ENCODE measurements around the gene SLC32A1.

SLC32A1 gene

GRCh38 chr20:38755324-38755910 is 31.1 kb downstream of the SLC32A1 start:
- TF ChIP-seq CTCF (conservative IDR thresholded peaks at IDR 0.05) (no peak), ZFX (IDR thresholded peaks at IDR 0.05) (no peak)
- H3K27ac ChIP-seq = no peak overlapping the region

- H3K27ac ChIP-seq = no peak overlapping the region
- no peak for TF ChIP-seq ZFX (IDR thresholded peaks at IDR 0.05)
- TF ChIP-seq CTCF (conservative IDR thresholded peaks at IDR 0.05) = no peak
These were observed 33.0 kb downstream of the SLC32A1 start for GRCh38 chr20:38757145-38757775.

GRCh38 chr20:38759106-38759505 is 34.8 kb downstream of the SLC32A1 start:
- H3K27ac ChIP-seq = no peak overlapping the region
- TF ChIP-seq CTCF (conservative IDR thresholded peaks at IDR 0.05) = no peak
- no peak for TF ChIP-seq ZFX (IDR thresholded peaks at IDR 0.05)

DNA sequence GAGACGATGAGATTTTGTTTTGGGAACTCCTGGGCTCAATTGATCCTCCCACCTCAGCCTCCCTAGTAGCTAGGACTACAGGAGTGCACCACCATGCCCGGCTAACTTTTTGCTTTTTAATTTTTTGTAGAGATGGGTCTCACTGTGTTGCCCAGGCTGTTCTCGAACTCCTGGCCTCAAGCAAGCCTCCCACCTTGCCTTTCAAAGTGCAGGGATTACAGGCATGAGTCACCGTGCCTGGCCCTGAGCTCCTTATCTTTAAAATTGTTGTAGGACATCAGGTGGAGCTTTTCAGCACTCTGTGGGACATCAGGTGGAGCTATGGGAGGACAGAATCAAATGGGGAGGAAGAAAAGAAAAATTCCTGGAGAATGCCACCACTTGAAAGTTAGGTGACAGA is 36.7 kb downstream of the SLC32A1 start:
- TF ChIP-seq CTCF (conservative IDR thresholded peaks at IDR 0.05) = no peak
- no peak for TF ChIP-seq ZFX (IDR thresholded peaks at IDR 0.05)

DNA sequence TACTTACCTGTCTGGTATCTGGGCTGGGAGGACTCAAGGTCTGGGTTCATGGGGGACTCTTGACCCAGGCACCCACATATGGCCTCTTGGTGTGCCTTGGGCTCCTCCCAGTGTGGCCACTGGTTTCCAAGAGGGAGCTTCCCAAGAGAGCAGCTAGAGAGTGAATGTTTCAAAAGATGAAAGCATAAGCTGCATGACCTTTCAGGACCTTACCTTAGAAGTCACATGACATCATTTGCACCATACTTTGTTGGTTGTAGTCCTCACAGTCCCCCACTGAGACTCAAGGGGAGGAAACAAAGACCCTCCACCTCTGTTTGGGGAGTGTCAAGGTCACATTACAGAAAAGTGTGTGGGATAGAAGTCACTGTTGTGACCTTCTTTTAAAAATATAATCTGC is 37.9 kb downstream of the SLC32A1 start:
- no peak for TF ChIP-seq CTCF (conservative IDR thresholded peaks at IDR 0.05)
- no peak for TF ChIP-seq ZFX (IDR thresholded peaks at IDR 0.05)
- H3K27ac ChIP-seq = no peak overlapping the region

More for the DNA sequence above, 36.7 kb downstream of the SLC32A1 start:
- H3K27ac ChIP-seq = no peak overlapping the region

GRCh38 chr20:38763616-38764015 is 39.3 kb downstream of the SLC32A1 start:
- no peak overlapping the region for H3K27ac ChIP-seq
- TF ChIP-seq ZFX (IDR thresholded peaks at IDR 0.05) (no peak), CTCF (conservative IDR thresholded peaks at IDR 0.05) (no peak)

DNA sequence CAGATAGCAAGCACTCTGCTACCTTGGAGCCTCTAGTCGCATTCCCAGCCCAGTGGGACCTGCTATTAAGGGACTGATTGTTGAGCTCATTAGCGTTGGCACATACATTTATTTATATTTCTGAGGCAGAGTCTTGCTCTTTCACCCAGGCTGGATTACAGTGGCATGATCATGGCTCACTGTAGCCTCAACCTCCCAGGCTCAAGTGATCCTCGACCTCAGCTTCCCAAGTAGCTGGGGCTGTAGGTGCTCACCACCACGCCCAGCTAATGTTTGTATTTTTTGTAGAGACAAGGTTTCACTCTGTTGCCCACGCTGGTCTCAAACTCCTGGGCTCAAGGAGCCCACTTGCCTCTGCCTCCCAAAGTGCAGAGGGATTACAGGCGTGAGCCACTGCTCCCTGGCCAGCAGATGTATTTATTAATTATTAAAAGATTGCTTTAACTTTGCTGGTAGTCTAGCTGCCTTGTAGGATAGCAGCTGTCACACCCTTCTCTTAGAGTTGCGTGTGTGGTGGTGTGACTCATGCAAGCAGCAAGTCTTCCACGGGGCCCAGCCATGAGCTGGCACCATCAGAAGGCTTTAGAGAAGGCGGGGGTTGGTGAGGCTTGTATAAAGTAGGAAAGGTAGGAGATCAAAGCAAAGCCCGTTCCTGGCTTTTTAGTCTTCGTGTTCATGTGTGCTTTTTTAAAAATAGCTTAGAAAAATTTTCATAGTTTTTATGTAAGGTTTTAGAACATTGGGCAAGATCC is 40.5 kb downstream of the SLC32A1 start:
- H3K27ac ChIP-seq = no peak overlapping the region
- TF ChIP-seq CTCF (conservative IDR thresholded peaks at IDR 0.05) = no peak
